NCI-H1105 (cell line): ENCODE data around the gene PLD6.

Experiments used
- DNase-seq: peaks from one replicate; lab custom pipeline; 2025; lab: John Stamatoyannopoulos, UW

Gene PLD6

DNA sequence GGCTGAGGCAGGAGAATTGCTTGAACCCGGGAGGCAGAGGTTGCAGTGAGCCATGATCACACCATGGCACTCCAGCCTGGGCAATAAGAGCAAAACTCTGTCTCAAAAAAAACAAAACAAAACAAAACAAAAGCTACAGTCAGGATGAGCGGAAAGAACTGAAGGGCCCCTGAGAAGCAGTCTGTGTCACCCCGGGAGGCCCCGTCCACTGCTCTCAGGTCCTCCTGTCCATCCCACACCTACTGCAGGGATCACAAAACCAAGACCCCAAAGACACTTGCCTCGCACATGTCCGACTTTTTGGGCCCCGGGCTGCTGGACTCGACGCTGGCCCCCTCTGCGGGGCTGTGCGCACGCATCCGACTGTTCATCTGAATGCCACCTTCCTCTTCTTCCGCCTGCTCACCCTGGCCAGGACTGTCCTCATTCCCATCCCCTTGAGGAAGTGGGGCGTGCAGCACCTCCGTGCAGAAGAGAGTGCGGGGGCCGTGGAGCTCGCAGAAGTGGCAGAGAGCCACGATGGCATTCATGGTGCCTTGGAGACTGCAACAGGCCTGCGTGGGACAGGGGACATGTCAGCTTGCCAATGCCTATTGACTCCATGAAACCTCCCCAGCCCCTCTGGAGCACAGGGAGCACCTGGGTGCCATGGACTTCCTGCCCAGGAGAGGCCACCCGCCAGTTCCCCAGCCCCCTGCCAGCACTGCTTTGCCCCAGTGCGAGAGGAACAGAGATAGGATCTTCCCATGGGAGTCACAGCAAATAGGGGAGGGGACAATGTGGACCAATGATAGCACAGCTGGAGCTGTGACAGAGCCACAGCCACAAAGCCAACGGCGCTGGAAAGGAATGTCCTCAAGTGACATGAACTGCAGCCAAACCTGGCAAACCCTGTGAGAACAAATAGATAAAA lies 21.7 kb upstream of the PLD6 start:
- no peak for DNase-seq

DNA sequence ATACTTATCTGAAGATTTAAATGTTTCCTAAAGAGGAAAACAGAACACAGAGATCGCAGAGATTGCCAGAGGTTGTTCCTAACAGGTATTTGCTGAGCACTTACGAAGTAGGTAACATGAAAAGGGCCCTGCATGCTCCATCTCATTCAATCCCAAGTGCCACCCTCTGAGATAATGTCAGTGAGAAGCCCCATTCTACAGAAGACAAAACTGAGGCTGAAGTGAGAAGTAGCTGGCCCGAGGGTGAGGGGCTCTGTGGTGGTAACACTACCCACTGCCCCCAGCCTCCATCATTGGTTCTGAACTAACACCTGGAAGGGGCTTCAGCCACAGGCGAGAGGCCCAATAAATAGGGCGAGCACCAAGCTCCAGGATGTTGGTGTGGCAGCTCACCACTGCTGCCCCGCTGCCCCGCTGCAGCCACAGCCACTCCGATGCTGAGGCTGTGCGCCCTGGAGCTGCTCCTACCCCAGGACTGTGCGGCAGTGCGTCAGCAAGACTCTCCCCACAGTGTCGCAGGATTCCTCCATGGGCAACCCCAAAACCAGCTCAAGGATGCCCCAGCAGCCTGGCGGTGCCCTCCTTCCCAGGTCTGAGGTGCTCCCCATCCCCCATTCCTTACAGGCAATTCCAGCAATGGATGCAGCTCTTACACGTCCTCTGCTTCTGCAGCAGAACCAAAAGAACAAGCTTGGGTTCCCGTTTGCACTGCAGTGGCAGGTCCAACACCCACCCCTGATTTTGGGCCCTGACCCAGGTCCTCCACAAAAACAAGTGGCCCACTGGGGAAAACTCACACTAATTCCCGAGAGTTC lies 20.5 kb upstream of the PLD6 start:
- DNase-seq, result no peak

DNA sequence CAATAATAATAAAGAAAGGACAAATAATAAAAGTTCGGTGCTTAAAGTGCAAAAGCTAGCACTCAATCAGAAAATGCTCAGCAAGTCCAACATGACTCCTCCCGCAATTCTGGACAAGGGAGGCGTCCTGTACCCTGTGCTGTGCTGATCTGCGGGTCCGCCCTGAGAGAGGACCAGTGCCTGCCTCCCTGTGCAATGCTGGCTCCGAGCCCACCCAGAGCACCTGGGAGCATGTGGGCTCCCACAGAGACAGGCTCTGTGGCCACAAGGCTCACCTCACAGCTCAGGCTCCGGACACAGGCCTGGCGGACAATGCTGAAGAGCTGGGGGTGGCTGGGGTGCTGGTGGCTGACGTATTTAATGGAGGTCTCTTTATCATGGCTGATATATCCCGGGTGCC lies 19.8 kb upstream of the PLD6 start:
- DNase-seq, result no peak

DNA sequence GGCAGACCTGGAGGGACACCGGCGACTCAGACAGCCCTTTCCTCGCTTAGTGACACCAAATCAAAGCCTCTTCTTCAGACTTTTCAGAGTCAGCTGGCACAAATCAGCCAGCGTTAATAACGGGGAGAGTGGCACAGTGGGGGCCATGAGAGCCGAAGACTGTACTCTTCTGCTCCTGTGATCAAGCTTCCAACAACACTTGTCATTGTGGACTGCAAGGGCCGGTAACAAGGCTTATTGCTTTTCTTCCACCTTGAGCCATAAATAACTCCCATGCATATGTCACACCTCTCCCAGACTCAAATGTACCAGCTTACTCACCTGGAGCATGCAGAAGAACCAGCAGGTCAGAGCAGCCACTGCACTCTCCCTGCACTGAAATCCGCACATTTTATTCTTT lies 18.0 kb upstream of the PLD6 start:
- DNase-seq, result no peak

DNA sequence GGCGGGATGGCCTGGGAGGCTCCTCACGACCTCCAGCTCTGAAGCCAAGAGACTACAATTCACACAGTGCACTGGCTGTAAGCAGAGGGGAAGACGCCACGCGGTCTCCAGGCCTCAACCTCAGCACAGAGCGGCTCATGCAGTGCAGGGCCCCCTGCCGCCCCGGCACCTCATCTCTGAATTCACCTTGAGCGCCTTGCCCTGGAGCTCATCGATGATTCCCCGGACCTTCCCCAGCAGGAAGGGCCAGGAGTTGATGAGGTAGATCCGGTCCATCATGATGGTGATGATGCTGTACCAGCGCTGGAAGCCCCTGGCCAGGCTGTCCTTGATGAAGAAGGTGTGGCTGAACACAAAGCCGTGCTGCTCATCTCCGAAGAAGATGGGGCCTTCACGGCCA lies 17.6 kb upstream of the PLD6 start:
- no peak for DNase-seq

- DNase-seq, result no peak
These were observed 15.2 kb upstream of the PLD6 start for GRCh38 chr17:17221329-17221728.

DNA sequence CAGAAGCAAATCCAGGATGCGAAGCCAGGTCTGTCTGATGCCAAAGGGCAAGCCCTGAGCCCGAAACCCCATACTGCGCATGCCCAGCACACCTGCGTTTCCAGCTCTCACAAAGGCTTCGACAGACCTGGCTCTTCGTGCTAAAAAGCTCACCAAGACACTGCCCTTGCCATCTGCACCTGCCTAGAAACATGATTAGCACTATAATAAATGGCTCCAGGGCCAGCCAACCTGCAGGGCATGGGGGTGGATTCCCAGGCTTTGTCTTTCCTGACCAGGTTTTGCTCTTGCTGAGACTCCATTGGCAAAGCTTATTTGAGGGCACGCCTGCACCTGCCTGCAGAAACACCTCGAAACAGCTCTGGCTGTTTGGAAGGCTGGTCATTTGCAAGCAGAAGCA lies 14.4 kb upstream of the PLD6 start:
- peak; percentile 95 for DNase-seq

DNA sequence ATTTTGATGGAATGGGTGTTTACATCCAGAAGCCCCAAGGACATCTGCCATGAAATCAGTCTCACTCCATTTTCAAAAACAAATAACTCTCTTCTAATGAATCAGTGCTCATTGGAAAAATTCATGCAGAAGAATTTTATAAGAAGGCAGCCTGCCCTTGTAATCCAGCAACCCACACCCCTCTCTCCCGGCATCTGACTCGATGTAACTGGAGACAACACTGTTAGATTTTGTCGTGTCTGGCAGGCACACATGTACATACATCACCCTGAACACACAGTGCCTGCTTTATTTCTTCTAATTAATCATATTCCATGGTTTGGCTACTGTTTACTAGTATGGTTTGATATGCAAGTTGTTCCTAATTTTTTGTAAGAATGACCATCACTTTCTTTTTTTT lies 11.9 kb upstream of the PLD6 start:
- no peak for DNase-seq

GRCh38 chr17:17216776-17217175 lies 10.6 kb upstream of the PLD6 start:
- no peak for DNase-seq

- no peak for DNase-seq
These were observed 10.1 kb upstream of the PLD6 start for GRCh38 chr17:17216236-17216635.

- no peak for DNase-seq
These were observed 9.4 kb upstream of the PLD6 start for GRCh38 chr17:17215575-17215974.

GRCh38 chr17:17214646-17215436 lies 8.7 kb upstream of the PLD6 start:
- no peak for DNase-seq

GRCh38 chr17:17213775-17214174 lies 7.6 kb upstream of the PLD6 start:
- DNase-seq, result no peak

DNA sequence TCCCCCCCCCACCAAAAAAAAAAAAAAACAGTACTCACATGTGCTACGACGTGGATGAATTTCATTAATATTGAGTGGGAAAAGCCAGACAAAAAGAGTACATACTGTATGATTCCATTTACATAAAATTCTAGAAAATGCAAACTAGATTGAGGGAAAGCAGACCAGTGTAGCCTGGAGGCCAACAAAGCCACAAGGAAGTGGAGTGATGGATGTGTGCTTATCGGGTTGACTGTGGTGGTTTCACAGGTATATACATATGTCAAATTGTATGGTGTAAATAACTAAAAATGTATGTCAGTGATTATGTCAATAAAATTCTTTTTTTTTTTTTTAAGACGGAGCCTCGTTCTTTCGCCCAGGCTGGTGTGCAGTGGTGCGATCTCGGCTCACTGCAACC lies 1.9 kb upstream of the PLD6 start:
- no peak for DNase-seq

- DNase-seq, result no peak
These were observed 791 bp upstream of the PLD6 start for GRCh38 chr17:17206913-17207335.

DNA sequence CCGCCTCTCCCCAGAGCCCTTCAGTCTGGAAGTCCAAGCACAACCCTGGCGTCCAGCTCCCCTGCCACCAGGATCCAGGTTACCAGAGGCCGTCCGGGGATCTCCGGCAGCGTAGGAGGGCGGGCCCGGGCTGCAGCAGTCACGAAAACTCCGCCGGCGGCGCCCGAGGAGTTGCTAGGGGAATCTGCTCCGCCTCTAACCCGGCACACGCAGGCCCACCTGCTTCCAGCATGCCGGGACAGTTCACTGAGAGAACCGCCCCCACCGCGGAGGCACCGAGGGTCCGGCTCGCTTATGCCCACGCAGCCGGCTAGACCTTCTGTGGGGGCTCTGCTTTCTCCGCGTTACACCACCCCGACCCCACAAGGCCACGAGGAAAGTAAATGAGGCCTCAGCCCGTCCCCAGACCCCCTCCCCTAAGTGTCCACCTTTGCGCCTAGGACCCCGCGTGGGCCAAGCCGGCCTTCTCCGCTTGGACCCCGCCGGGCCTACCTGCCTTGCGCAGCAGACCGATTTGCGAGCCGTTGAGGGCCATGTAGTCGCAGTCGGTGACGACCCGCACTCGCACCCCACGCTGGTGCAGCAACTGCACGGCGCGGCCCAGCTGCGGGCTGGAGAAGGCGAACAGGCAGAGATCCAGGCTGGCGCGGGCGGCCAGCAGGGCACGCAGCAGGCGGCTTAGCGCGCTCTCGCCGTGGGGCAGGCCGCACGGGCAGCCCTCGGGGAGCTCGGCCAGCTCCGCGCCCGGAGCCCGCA lies 587 bp downstream of the PLD6 start:
- DNase-seq, result peak; percentile 57

DNA sequence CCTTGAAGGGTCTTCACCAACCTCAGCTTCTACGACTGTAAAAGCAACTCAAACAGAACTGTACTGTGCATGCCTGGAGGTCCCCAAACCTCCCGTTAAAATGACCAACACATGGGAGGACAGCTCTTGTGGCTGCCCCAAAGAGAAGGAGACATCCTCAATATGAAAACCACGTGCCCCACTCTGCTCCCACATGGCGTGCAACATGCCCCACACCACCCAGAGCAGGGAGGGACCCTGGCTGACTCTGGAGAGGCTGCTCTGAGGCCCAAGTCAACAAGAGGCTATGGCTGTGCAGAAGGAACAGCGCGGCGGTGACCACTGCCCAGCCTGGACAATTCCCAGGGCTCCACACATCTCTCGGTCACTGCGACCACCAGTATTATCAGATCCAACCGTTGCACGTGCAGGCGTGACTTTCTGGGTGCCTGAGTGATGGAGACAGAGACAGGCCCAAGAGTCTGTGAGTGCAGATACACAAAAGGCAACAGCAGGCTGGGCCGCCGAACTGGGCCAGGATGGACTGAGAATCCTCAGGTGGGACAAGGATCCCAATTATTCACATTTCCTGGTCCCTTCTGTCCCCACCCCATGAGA lies 1.4 kb downstream of the PLD6 start:
- no peak for DNase-seq

DNA sequence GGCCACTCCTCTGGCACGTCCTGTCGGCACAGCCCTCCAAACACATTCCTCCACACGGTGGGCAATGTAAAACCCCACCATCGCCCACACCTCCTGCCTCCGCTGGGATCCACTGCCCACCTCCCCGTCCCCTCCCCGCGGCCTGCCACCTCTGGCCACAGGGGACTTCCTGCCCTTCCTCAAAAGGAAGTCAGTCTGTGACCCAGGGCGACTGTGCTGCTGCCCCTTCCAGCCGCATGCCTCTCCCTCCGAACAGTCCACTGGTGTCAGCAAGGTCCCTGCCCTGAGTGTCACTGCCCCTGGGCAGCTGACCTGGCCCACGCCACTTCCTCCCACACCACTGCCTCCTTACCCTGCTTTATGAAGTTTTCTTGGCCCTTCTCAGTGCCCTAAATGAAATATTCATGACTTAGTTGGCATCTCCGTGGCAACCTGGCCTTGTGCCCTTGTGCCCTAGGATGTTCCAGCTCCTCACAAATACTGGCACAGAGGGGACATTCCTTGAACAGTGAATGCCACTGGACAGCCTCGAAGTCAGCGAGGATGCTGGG lies 2.0 kb downstream of the PLD6 start:
- DNase-seq, result no peak

- no peak for DNase-seq
These were observed 2.9 kb downstream of the PLD6 start for GRCh38 chr17:17203173-17203730.

DNA sequence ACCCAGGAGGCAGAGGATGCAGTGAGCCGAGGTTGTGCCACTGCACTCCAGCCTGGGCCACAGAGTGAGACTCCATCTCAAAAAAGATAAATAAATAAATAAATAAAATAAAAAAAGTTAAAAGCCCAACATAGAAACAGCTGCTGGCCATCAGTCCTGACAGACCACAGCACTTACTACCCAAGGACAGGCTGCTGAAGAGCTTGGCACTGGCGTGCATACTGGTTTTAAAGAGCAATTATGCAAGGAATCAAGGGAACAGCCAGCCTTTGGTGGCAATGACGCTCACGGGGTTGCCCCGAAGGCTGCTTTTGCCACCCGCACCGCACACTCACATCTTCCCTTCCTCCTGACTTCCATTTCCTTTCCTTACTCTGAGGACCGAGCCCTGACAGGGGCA lies 4.2 kb downstream of the PLD6 start:
- no peak for DNase-seq

DNA sequence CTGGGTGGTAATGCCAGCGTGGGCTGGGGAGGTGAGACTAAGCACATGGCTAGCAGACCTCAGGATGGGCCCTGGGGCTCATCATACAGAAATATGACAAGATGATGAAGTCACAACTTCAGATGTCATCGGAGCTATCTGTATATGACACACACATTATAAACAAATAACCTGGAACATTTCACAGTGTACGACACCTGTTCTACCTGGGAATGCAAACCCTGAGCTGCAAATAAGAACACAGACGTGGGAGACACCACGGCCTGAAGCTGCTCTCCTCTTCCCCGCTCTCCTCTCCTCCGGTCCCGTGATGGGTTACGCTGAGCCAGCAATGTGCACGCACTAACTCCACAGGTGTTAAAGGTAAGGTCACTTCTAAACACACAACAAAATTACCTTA lies 4.9 kb downstream of the PLD6 start:
- DNase-seq, result no peak
